ENCODE measurements around the gene SLC45A1.
"Not testable (repeated sequence)": the region's sequence is repeated elsewhere in the genome, so short reads cannot be mapped to it uniquely, and the experiment has no call there.

SLC45A1 gene

GRCh38 chr1:8377271-8377981, 59.5 kb downstream of the SLC45A1 start:
- Mint-ChIP-seq H3K27ac (peak overlapping the region; percentile 8), H3K36me3 (peaks cover 7% of the 10 kb centered on the region), H3K4me1 (peaks cover 83% of the 10 kb centered on the region), H3K27me3 (no peaks in the 10 kb centered on the region), H3K9me3 (no peaks in the 10 kb centered on the region), H3K4me3 (no peak overlapping the region)

GRCh38 chr1:8378178-8378577, 60.3 kb downstream of the SLC45A1 start:
- Mint-ChIP-seq H3K27ac (peak overlapping the region; percentile 81), H3K36me3 (peaks cover 9% of the 10 kb centered on the region), H3K4me3 (no peak overlapping the region), H3K9me3 (no peaks in the 10 kb centered on the region), H3K27me3 (no peaks in the 10 kb centered on the region), H3K4me1 (peaks cover 86% of the 10 kb centered on the region)

- H3K4me1 Mint-ChIP-seq, result peaks cover 85% of the 10 kb centered on the region
- no peak overlapping the region for H3K4me3 Mint-ChIP-seq
- peaks cover 9% of the 10 kb centered on the region for H3K36me3 Mint-ChIP-seq
- no peaks in the 10 kb centered on the region for H3K9me3 Mint-ChIP-seq
- H3K27ac Mint-ChIP-seq, result peak overlapping the region; percentile 81
- H3K27me3 Mint-ChIP-seq, result no peaks in the 10 kb centered on the region
Observed at GRCh38 chr1:8378981-8379470, 61.1 kb downstream of the SLC45A1 start.

- Mint-ChIP-seq H3K4me3 (no peak overlapping the region), H3K27me3 (no peaks in the 10 kb centered on the region), H3K27ac (peak overlapping the region; percentile 17), H3K9me3 (no peaks in the 10 kb centered on the region), H3K4me1 (peaks cover 85% of the 10 kb centered on the region), H3K36me3 (peaks cover 9% of the 10 kb centered on the region)
Observed at GRCh38 chr1:8379513-8380186, 61.7 kb downstream of the SLC45A1 start.

- H3K4me1 Mint-ChIP-seq, result peaks cover 86% of the 10 kb centered on the region
- not testable (repeated sequence) for H3K4me3 Mint-ChIP-seq, H3K36me3 Mint-ChIP-seq, H3K27me3 Mint-ChIP-seq, H3K27ac Mint-ChIP-seq, H3K9me3 Mint-ChIP-seq
Observed at GRCh38 chr1:8380310-8380709, 62.4 kb downstream of the SLC45A1 start.

- Mint-ChIP-seq H3K27me3 (no peaks in the 10 kb centered on the region), H3K27ac (peak overlapping the region; percentile 79), H3K4me1 (peaks cover 85% of the 10 kb centered on the region)
Observed at GRCh38 chr1:8381618-8382017, 63.7 kb downstream of the SLC45A1 start.

GRCh38 chr1:8382051-8382505, 64.2 kb downstream of the SLC45A1 start:
- peak overlapping the region; percentile 79 for H3K27ac Mint-ChIP-seq
- H3K4me3 Mint-ChIP-seq, result peak overlapping the region; percentile 40
- peaks cover 9% of the 10 kb centered on the region for H3K36me3 Mint-ChIP-seq
- H3K4me1 Mint-ChIP-seq, result peaks cover 88% of the 10 kb centered on the region
- H3K9me3 Mint-ChIP-seq, result no peaks in the 10 kb centered on the region
- H3K27me3 Mint-ChIP-seq, result no peaks in the 10 kb centered on the region

More at GRCh38 chr1:8381618-8382017, 63.7 kb downstream of the SLC45A1 start:
- H3K9me3 Mint-ChIP-seq, result no peaks in the 10 kb centered on the region
- H3K36me3 Mint-ChIP-seq, result peaks cover 9% of the 10 kb centered on the region
- no peak overlapping the region for H3K4me3 Mint-ChIP-seq

GRCh38 chr1:8382608-8383505, 64.9 kb downstream of the SLC45A1 start:
- H3K36me3 Mint-ChIP-seq, result peaks cover 8% of the 10 kb centered on the region
- H3K4me1 Mint-ChIP-seq, result peaks cover 90% of the 10 kb centered on the region
- peak overlapping the region; percentile 82 for H3K4me3 Mint-ChIP-seq
- no peaks in the 10 kb centered on the region for H3K27me3 Mint-ChIP-seq
- peak overlapping the region; percentile 95 for H3K27ac Mint-ChIP-seq
- H3K9me3 Mint-ChIP-seq, result no peaks in the 10 kb centered on the region

GRCh38 chr1:8384088-8384487, 66.2 kb downstream of the SLC45A1 start:
- H3K36me3 Mint-ChIP-seq, result peaks cover 13% of the 10 kb centered on the region
- H3K27ac Mint-ChIP-seq, result peak overlapping the region; percentile 75
- H3K9me3 Mint-ChIP-seq, result no peaks in the 10 kb centered on the region
- no peaks in the 10 kb centered on the region for H3K27me3 Mint-ChIP-seq
- H3K4me1 Mint-ChIP-seq, result peaks cover 86% of the 10 kb centered on the region
- peak overlapping the region; percentile 19 for H3K4me3 Mint-ChIP-seq

GRCh38 chr1:8384577-8384976, 66.7 kb downstream of the SLC45A1 start:
- H3K9me3 Mint-ChIP-seq, result no peaks in the 10 kb centered on the region
- peaks cover 14% of the 10 kb centered on the region for H3K36me3 Mint-ChIP-seq
- no peaks in the 10 kb centered on the region for H3K27me3 Mint-ChIP-seq
- peak overlapping the region; percentile 75 for H3K27ac Mint-ChIP-seq
- no peak overlapping the region for H3K4me3 Mint-ChIP-seq
- peaks cover 85% of the 10 kb centered on the region for H3K4me1 Mint-ChIP-seq

- Mint-ChIP-seq H3K4me3 (no peak overlapping the region), H3K27me3 (no peaks in the 10 kb centered on the region), H3K27ac (peak overlapping the region; percentile 51), H3K36me3 (peaks cover 12% of the 10 kb centered on the region), H3K4me1 (peaks cover 87% of the 10 kb centered on the region), H3K9me3 (no peaks in the 10 kb centered on the region)
Observed at GRCh38 chr1:8386247-8386646, 68.3 kb downstream of the SLC45A1 start.

- H3K4me3 Mint-ChIP-seq, result no peak overlapping the region
- no peaks in the 10 kb centered on the region for H3K27me3 Mint-ChIP-seq
- H3K9me3 Mint-ChIP-seq, result no peaks in the 10 kb centered on the region
- peak overlapping the region; percentile 73 for H3K27ac Mint-ChIP-seq
- H3K36me3 Mint-ChIP-seq, result peaks cover 12% of the 10 kb centered on the region
- peaks cover 88% of the 10 kb centered on the region for H3K4me1 Mint-ChIP-seq
Observed at GRCh38 chr1:8388732-8389562, 71.0 kb downstream of the SLC45A1 start.

- Mint-ChIP-seq H3K36me3 (peaks cover 12% of the 10 kb centered on the region), H3K4me3 (no peak overlapping the region)
Observed at GRCh38 chr1:8389958-8390535, 72.1 kb downstream of the SLC45A1 start.

GRCh38 chr1:8390707-8391106, 72.8 kb downstream of the SLC45A1 start:
- no peaks in the 10 kb centered on the region for H3K9me3 Mint-ChIP-seq
- peak overlapping the region; percentile 93 for H3K27ac Mint-ChIP-seq
- peak overlapping the region; percentile 15 for H3K4me3 Mint-ChIP-seq
- peaks cover 89% of the 10 kb centered on the region for H3K4me1 Mint-ChIP-seq
- peaks cover 16% of the 10 kb centered on the region for H3K36me3 Mint-ChIP-seq
- H3K27me3 Mint-ChIP-seq, result no peaks in the 10 kb centered on the region

More at GRCh38 chr1:8389958-8390535, 72.1 kb downstream of the SLC45A1 start:
- Mint-ChIP-seq H3K27ac (peak overlapping the region; percentile 47), H3K4me1 (peaks cover 88% of the 10 kb centered on the region), H3K27me3 (no peaks in the 10 kb centered on the region), H3K9me3 (no peaks in the 10 kb centered on the region)

Data from activated naive CD4-positive, alpha-beta T cell treated with anti-CD3 and anti-CD28 coated beads, Interleukin-2, amount 50 U/mL, for 24 hours (primary cell).